Mononuclear cell (primary cell): ENCODE measurements around the gene COX19. TPM values are rescaled to one million over a fixed set of nuclear protein-coding genes. Genes with fewer than 3 reads are reported as not detected.

Source experiments
- H3K27me3 ChIP-seq: 2 replicates; pipeline ENCODE4 v1.6.0; 2011; ENCODE audit warnings: low read length, control low read depth; ENCODE audit not compliant: insufficient read depth
- H3K4me1 ChIP-seq: 2 replicates; pipeline ENCODE4 v1.5.1; 2011; ENCODE audit warnings: mild to moderate bottlenecking, low read length, control low read depth; ENCODE audit not compliant: insufficient read depth
- H3K4me3 ChIP-seq: 2 replicates; pipeline ENCODE4 v1.5.1; 2011; ENCODE audit warnings: mild to moderate bottlenecking, low read length, moderate library complexity
- H3K9me3 ChIP-seq: 2 replicates; pipeline ENCODE4 v1.5.1; 2011; ENCODE audit warnings: low read depth, mild to moderate bottlenecking, control low read depth, low read length
- total RNA-seq: library from RNA; depleted of rRNA; stranded (reverse); fragments of >200 nt; gene quantifications from one replicate; pipeline ENCODE4 v1.2.3, GENCODE V29; 2012

Gene COX19
- total RNA-seq, 1 donor, result 33.4 TPM

GRCh38 chr7:940599-941408 lies 34.5 kb downstream of the COX19 start:
- Histone ChIP-seq H3K27me3 (no peaks in the 10 kb centered on the region), H3K4me1 (peaks cover 15% of the 10 kb centered on the region), H3K9me3 (no peaks in the 10 kb centered on the region), H3K4me3 (no peak overlapping the region)

GRCh38 chr7:939843-940242 lies 35.5 kb downstream of the COX19 start:
- Histone ChIP-seq H3K4me3 (no peak overlapping the region), H3K27me3 (no peaks in the 10 kb centered on the region), H3K4me1 (peaks cover 15% of the 10 kb centered on the region), H3K9me3 (no peaks in the 10 kb centered on the region)

DNA sequence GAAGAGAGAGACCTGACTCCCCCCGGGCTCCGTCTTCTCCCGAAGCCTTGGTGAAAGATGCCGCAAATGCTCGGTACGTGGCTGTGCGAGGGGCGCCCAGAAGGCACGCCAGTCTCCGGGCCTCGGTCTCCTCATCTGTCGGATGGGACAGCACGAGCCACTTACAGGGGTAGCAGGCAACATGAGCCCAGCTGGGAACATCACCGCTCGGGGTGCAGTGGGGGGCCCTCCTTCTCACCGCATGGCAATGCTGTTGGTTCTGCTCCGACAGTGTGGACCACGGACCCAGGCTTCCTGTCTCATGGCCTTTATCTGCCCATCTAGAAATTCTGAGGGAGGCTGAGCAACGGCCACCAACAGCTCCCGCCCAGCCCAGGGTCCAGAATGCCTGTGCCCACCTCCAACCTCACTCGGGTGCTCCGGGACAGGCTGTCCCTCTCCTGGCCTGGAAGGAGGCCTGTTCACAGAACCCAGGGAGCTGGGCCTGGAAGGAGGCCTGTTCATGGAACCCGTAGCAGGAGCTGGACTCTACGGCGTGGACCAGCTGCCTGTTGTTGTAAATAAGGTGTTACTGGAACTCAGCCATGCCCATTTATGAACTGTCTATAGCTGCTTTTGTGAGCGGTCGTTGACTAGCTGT lies 36.7 kb downstream of the COX19 start:
- H3K4me1 ChIP-seq, result peaks cover 15% of the 10 kb centered on the region
- no peak overlapping the region for H3K4me3 ChIP-seq
- no peaks in the 10 kb centered on the region for H3K9me3 ChIP-seq
- no peaks in the 10 kb centered on the region for H3K27me3 ChIP-seq

DNA sequence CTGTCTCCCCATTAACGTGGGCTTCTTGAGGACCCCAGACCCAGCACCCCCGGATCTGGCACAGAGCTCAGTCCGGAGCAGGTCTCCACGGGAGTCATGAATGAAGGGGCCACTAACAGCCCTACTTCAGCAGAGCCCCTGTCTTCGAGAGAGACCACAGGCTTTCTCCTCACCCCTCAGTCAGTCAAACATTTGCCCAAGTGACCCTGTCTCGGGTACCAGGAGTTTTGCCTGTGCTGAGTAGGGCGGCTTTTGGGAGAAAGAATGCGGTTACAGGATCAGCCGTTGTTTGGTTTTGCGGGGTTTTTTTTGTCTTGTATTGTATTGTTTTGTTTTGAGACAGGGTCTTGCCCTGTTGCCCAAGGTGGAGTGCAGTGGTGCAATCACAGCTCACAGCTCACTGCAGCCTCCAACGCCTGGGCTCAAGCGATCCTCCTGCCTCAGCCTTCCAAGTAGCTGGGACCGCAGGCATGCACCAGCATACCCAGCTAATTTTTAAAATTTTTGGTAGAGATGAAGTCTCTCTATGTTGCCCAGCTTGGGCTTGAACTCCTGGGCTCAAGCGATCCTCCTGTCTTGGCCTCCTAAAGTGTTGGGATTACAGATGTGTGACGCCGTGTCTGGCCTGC lies 37.4 kb downstream of the COX19 start:
- Histone ChIP-seq H3K4me1 (peaks cover 15% of the 10 kb centered on the region), H3K4me3 (no peak overlapping the region)

GRCh38 chr7:936386-937054 lies 38.8 kb downstream of the COX19 start:
- H3K9me3 ChIP-seq, result no peaks in the 10 kb centered on the region
- H3K27me3 ChIP-seq, result no peaks in the 10 kb centered on the region
- no peak overlapping the region for H3K4me3 ChIP-seq
- peaks cover 29% of the 10 kb centered on the region for H3K4me1 ChIP-seq

More for the DNA sequence above, 37.4 kb downstream of the COX19 start:
- Histone ChIP-seq H3K27me3 (no peaks in the 10 kb centered on the region), H3K9me3 (no peaks in the 10 kb centered on the region)

DNA sequence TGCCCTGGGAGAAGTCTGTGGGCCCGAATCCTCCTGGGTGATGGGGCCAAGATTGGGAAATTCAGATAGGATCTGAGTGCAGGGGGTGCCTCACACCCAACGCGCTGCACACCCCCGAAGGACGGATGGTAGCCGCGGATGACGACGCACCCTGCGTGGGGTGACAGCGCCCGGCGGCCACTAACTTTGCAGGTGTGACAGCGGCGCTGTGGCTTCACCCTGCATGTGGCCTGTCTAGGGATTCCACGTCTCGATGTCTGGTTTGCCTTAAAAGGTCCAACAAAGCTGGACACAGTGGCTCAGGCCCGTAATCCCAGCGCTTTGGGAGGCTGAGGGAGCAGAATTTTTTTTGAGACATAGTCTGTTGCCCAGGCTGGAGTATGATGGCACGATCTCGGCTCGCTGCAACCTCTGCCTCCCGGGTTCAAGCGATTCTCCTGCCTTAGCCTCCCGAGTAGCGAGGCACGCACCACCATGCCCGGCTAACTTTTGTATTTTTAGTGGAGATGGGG lies 39.4 kb downstream of the COX19 start:
- no peak overlapping the region for H3K4me3 ChIP-seq
- no peaks in the 10 kb centered on the region for H3K9me3 ChIP-seq
- H3K4me1 ChIP-seq, result peaks cover 33% of the 10 kb centered on the region
- H3K27me3 ChIP-seq, result no peaks in the 10 kb centered on the region

DNA sequence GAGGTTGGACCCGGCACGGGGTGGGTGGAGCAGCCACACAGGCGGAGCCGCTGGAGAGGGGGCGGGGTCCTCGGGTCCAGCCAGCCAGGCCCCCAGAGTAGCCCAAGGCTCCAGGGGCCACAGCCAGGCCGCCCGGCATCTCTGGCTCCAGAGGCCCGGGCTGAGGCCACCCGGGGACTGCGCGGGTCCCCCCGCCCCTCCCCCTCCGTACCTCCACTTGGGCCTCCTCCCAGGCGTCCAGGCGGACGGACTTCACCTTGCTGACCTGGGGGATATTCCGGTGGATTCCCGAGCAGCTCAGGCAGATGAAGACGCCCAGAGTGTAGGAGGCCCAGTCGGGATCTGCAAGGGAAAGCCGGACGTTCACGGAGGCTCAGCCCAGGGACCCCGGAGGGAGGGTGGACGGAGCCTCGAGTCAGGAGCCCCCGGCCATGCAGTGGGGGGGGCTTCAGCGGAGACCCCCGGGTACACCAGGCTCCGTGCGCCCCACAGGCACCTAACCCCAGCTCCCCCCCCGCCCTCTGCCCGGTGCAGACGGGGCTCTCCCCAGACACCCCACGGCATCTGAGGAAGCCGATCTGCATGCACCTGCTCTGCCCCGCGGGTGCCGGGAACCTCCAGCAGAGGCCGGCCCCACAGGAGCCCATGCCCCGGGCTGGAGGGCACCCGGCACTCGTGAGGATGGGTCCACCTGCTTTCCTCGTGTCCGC lies 40.0 kb downstream of the COX19 start:
- H3K9me3 ChIP-seq, result no peaks in the 10 kb centered on the region
- no peak overlapping the region for H3K4me3 ChIP-seq
- no peaks in the 10 kb centered on the region for H3K27me3 ChIP-seq
- H3K4me1 ChIP-seq, result peaks cover 36% of the 10 kb centered on the region

GRCh38 chr7:934469-935163 lies 40.7 kb downstream of the COX19 start:
- Histone ChIP-seq H3K27me3 (no peaks in the 10 kb centered on the region), H3K9me3 (no peaks in the 10 kb centered on the region), H3K4me1 (peaks cover 38% of the 10 kb centered on the region), H3K4me3 (no peak overlapping the region)

DNA sequence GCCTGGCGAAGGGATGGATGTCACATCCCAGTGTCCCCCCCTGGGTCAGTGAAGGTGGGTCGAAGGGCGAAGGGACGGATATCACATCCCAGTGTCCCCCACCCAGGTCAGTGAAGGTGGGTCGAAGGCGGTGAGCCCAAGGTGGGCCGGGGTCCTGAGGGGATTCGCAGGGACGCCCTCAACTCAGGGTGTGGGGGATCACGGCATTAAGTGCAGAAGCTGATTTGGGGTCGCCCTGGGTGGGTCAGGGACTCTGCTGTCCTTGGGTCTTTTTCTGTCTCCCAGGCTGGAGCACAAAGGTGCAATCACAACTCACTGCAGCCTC lies 42.7 kb downstream of the COX19 start:
- Histone ChIP-seq H3K27me3 (no peaks in the 10 kb centered on the region), H3K4me3 (no peak overlapping the region), H3K4me1 (peaks cover 56% of the 10 kb centered on the region), H3K9me3 (no peaks in the 10 kb centered on the region)

DNA sequence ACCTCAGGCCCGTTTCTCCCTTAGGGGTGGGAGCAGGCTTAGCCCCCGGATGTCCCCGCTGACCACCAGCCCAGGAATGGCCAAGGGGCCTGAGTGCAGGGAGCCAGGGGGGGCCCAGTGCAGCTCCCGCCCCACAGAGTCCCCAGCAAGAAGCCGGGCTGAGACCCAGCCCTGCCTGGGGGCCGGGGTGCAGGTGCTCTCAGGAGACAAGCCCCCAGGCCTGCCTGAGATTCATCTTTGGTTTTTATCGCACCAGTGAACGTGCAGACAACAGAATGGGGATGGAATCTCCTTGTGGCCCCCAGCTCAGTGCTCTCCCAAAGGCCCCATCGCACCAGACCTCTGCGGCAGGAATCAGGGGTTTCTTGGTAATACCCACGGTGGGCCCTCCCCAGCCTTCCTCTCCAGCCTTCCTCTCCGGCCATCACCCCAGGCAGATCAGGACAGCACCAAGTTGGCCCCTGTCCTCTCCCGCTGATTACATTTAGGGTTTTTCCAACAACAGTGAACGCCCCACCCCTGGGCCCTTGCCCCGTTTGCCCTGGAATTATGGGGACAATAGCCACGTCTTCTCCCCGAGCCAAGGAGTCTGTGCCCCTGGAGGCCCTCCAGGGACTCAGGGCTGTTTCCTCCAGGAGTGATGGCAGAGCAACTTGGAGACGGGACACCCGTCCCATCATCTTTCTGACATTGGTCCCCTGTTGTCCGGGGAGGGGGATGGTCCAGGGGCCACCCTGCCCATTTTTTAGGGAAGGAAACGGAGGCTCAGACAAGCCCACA lies 43.3 kb downstream of the COX19 start:
- no peaks in the 10 kb centered on the region for H3K27me3 ChIP-seq
- peaks cover 62% of the 10 kb centered on the region for H3K4me1 ChIP-seq
- no peaks in the 10 kb centered on the region for H3K9me3 ChIP-seq
- no peak overlapping the region for H3K4me3 ChIP-seq

GRCh38 chr7:930975-931758 lies 44.2 kb downstream of the COX19 start:
- no peaks in the 10 kb centered on the region for H3K9me3 ChIP-seq
- no peaks in the 10 kb centered on the region for H3K27me3 ChIP-seq
- peaks cover 65% of the 10 kb centered on the region for H3K4me1 ChIP-seq
- H3K4me3 ChIP-seq, result no peak overlapping the region

DNA sequence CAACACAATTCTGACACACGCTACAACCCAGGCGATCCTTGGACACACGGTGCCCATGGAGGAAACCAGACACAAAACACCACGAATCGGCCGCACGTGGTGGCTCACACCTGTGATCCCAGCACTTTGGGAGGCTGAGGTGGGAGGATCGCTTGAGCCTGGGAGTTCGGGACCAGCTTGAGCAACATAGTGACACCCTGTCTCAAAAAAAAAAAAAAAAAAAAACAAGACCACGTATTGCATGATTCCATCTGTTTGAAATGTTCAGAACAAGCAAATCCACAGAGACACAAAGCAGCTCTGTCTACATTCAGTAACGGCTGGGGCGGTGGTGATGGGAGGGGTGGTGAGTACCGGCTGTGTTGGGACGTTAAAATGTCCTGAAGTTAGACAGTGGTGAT lies 46.0 kb downstream of the COX19 start:
- H3K27me3 ChIP-seq, result no peaks in the 10 kb centered on the region
- no peaks in the 10 kb centered on the region for H3K9me3 ChIP-seq
- H3K4me3 ChIP-seq, result no peak overlapping the region
- H3K4me1 ChIP-seq, result peaks cover 81% of the 10 kb centered on the region
